C4-2B (cell line): ENCODE measurements around the gene ACOT12.
"Not testable (repeated sequence)": the region's sequence is repeated elsewhere in the genome, so short reads cannot be mapped to it uniquely, and the experiment has no call there.

ENCODE experiments used
- CTCF ChIP-seq: fragments of 450-650 bp; conservative IDR thresholded peaks from 2 replicates; pipeline ENCODE4 v1.5.1; 2017; ENCODE audit warnings: mild to moderate bottlenecking
- ZFX ChIP-seq: fragments of 450-650 bp; IDR thresholded peaks from 2 replicates; pipeline ENCODE4 v1.6.1; 2017

DNA sequence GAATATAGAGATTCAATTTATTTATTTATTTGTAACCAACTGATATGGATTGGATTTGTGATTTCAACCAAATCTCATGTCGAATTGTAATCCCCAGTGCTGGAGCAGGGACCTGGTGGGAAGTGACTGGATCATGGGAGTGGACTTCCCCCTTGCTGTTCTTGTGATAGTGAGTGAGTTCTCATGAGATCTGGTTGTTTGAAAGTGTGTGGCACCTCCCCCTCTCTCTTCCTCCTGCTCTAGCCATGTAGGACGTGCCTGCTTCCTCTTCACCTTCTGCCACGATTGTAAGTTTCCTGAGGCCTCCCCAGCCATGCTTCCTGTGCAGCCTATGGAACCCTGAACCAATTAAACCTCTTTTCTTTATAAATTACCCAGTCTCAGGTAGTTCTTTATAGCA is 55.7 kb downstream of the ACOT12 start:
- not testable (repeated sequence) for TF ChIP-seq CTCF, ZFX
